UCSD-AML1 (cell line): ENCODE data around the gene TMPRSS15.

Source experiments
- DNase-seq: peaks from one replicate; lab custom pipeline; 2025; ENCODE audit not compliant: unreplicated experiment; lab: John Stamatoyannopoulos, UW

The TMPRSS15 gene

GRCh38 chr21:18350216-18350615 lies 53.4 kb downstream of the TMPRSS15 start:
- DNase-seq, result no peak

DNA sequence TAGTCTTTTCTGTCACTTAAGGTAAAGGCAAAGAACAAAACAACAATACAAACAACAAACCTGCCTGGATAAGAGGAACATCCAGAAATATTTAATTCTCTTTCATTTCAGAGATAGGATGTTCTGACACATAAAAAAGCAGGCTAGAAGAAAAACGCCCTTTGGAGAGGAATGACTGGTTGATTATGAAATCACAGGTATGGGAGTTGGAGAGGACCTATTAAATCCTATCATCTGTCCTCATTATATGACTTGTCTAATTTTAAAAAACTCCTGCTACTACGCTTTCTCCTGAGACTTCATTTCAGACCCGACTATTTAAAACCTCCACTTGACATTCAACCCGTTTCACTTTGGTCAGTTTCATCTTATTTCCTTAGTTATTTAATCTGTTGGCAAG lies 54.1 kb downstream of the TMPRSS15 start:
- DNase-seq, result no peak

DNA sequence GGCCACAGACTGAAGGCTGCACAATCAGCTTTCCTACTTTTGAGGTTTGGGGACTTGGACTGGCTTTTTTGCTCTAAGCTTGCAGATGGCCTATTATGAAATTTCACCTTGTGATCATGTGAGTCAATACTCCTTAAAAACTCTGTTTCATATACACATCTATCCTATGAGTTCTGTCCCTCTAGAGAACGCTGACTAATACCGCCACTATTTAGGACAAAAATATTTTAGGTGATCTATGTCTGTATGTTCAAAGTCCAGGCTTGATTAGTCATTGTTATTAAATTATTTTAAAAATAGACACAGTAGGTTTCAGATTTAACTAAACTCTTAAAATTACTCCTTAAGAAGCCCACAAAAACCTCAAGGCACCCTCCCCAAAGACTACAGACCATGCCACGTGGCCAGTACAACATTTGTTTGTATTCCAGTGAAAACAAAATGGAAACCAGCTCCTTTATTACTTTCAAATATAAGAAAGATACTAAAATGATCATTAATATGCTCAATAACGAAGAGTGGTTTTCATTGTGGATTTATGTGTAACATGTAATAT lies 63.1 kb downstream of the TMPRSS15 start:
- no peak for DNase-seq

DNA sequence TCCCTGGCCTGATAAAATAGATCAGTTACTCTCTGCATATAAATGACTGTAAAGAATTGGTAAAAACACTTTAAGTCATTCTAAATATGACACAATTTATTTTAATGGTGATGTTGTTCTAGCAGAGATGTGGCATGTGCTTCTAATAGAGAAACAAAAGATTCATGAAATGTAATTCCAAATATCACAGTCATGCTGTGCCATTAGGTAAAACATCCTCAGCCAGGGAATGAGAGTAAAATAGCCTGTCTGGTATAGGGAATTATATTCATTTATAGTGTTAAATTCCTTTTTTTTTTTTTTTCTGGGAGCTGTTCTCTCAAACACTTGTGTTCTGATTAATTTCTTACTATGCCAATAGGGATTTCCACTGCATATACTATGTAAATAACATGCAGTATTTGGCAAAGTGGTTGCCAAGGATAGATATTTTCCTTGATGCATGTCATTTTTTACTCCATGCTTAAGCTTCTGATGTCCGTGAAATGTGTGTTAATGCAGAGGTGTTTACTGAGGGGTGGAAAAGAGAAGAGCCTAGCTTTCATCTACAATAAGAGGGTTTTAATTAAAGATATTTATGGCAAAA lies 67.8 kb downstream of the TMPRSS15 start:
- DNase-seq, result no peak

DNA sequence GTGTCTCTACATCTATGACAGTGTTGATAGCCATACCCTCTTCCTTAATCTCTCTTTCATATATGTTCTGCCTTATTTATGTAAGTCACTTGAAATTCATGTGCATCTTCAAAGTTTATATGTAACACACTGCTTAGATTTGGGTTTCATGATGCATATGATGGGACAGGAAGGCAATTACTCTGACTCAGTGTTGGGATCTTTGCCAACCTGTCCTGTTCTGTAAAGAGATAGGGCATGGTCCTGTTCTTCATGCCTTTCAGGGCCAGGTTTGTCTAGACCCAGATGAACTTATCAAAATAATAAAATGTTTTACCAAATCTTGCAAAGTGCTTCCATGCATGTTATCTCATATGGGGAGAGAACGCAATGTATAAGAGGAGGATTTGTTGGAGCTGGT lies 69.5 kb downstream of the TMPRSS15 start:
- DNase-seq, result no peak

DNA sequence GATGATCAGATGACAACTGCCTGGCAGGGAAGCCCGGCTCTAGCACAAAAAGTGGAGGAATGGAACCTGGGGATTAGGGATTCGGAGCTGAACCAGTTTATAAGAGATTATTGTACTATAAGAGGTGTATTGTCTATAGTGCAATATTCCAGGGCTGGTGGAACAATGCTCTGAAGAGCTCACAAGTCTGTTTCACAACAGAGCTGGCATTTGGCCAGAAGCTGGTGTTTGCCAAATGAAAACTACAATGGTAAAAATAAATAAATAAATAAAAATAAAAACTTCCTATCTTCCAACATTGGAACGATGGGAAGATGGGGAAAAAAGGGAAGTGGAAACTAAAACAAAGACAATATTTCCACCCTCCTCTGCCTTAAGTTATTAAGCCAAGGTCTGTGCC lies 85.4 kb downstream of the TMPRSS15 start:
- no peak for DNase-seq

DNA sequence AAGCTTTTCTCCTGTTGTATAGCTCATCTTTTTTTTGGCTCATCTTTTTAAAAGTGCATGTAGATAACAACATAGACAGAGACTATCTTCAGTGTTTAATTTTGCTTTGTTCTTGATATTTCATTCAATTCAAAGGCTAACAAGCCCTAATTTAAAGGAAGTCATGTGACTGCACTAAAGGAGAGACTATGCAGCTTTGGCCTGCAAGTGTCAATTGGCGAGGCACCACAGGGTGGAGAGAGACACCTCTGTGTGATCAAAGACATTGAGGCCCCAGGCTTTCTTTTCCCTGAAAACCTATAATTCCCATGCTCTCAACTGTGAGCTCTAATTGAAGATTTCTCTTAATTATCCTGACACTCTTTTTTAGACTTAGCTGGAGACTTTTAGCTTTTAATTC lies 105.4 kb downstream of the TMPRSS15 start:
- no peak for DNase-seq

- no peak for DNase-seq
Observed at GRCh38 chr21:18294100-18294499, 109.5 kb downstream of the TMPRSS15 start.

DNA sequence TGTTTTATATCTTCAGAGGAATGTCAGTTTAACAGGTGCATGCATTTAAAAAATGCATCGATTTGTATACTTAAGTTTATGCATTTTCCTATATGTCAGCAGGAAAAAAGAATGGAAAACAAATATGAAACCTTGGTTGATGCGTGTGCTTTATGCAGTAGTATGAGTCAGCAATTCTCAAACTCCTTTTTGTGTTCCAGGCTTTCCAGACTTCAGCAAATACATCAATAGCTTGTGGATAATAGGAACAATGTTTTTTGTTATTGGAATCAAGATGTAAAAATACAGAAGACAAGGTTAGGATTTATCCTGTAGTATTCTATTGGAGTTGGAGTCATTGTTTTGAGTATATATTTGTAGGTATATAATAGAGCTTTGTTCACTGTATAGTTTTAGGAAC lies 113.7 kb downstream of the TMPRSS15 start:
- no peak for DNase-seq

GRCh38 chr21:18285379-18285778 lies 118.2 kb downstream of the TMPRSS15 start:
- DNase-seq, result no peak

DNA sequence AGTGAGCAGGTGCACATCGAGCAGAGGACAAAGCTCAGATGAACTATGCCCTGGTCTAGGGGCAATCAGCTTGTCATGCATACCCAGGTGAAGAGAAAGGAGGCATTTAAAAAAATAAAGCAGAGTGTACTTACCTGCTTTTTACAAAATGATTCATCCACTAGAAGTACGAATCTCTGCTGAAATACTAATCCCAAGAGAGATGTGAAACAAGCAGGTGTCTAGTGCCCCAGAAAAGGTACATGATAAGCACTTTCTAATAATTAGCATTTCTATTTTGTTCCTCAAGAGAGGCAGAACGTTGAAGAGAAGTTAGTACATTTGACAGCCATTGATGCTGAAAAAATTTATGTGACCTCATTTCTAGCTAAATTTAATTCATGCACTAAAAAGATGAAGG lies 127.8 kb downstream of the TMPRSS15 start:
- DNase-seq, result no peak

DNA sequence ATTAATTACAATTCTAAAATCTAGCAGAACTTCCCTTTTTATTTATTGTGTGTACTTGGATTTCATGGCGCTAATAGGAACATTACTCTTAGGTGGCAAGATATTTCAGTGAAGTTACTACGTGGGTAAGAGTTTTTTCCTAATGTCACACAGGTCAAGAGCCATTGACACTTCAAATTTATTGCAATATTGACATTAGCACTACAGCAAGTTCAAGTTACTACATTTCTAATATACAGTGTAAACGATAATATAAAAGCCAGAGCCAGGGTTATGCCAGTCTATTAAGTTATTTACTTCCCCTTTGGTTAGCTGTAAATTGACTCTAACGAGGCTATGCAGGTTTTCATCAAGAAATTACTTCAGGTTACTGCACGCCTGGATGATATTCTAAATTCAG lies 129.2 kb downstream of the TMPRSS15 start:
- DNase-seq, result no peak

- no peak for DNase-seq
Observed at GRCh38 chr21:18273400-18273799, 130.2 kb downstream of the TMPRSS15 start.

DNA sequence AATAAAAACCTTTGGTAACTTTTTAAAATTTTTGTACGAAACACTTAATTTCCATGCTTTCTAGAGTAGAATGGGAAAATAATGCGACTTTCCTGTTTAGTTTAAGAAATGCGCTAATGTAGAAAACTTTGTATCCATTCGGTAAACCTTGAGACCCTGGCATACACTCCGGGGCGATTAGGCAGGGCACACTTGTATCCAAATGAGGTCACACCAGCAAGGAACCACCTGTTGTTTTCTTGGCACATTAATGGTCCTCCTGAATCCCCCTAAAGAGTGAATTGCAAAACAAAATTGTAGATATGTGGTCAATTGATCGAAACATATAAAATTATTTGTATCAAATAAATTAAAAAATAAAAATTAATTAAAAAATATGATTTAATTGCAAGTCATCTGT lies 133.7 kb downstream of the TMPRSS15 start:
- no peak for DNase-seq

DNA sequence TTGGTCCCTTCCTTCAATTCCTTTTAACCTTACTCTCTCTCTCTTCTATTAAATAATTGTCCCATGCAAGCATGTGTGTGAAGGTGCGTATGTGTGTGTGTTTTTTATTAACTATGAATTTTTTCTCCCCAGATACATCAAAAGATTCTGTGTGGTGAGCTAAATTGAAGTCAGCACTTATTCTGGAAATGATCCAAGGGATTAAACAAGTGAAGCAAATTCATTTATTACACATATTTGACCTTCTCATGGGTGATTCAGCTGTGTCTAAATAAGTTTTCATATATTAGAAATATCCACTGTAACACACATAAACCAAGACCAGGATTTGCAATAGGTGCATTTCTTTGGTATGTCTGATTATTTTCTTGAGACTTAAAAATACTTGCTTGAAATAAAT lies 134.7 kb downstream of the TMPRSS15 start:
- DNase-seq, result no peak

GRCh38 chr21:18267496-18267895 lies 136.1 kb downstream of the TMPRSS15 start:
- DNase-seq, result no peak

- DNase-seq, result no peak
Observed at GRCh38 chr21:18265944-18266343, 137.6 kb downstream of the TMPRSS15 start.

DNA sequence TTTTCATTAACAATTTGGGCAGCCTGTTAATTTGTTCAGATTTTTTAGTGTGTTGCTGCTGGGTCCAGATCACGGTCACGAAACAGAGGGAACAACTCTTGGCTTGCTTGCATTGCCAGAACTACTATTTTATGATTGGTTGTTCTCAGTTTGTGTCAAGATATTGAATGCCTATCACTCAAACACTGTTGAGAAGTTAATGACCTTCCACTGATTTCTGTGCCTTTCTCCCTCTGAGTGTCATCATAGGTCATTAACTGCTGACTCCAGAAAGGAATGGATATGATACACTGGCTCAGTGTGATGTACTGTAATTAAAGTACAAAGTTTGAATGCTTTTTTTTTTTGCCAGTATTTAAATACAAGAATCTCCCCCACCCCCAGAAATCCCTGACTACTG lies 149.8 kb downstream of the TMPRSS15 start:
- no peak for DNase-seq

DNA sequence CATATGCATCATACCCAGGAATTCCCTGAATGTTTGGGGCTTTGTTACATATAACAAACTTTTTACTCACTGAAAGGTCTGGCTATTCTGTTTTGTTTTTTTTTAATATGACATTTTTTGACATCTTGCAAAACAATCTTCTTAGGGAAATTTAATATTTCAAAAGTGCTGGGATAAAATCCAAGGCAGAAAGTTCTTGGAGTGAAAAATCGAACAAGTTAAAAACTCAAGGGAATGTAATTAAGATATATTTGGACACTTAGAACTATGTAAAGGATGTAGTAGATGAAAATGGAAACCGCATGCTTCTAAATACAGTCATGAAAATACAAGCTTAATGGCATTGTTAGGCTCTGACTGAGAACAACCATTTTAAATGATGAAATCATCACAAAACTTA lies 150.4 kb downstream of the TMPRSS15 start:
- DNase-seq, result no peak

DNA sequence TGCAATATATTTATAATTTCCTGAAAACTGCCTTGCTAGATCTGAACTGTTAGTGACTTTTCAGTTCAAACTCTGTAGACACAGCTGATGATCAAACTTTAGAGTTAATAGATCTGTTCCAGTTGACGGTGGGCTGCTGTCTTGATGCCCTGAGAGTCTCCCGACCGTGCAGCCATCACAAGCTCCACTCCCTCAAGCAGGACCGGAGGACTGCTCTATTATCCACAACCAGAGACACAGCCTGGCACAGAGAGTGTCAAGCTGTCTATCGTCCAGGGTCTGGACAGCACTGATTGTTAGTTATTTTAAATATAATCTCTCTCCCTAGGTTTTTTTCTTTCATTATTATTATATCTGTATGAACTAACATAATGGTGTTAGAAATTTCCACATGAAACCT lies 150.9 kb downstream of the TMPRSS15 start:
- DNase-seq, result no peak

DNA sequence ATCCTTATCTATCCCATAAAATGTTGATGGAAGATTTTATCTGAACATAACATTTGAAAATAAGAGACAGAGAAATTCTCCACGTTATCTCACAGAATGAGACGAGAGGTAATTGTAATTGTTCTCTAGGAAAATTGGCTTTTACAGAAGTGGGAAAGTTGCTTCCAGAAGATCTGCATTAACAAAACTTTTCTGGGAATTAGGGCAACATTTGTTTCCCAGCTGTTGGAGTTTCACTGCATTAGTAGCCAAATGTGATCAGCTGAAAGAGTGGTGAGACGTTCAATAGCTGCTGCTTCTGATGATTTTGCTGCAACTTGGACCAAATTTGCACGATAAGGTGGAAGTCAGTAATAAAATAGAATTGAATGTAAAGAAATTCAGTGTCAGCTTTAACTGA lies 151.3 kb downstream of the TMPRSS15 start:
- no peak for DNase-seq

GRCh38 chr21:18251065-18251464 lies 152.5 kb downstream of the TMPRSS15 start:
- no peak for DNase-seq

- no peak for DNase-seq
Observed at GRCh38 chr21:18249672-18250071, 153.9 kb downstream of the TMPRSS15 start.
